ENCODE data around the gene RNF208. TPM values are rescaled to one million over a fixed set of nuclear protein-coding genes. Genes with fewer than 3 reads are reported as not detected.

RNF208 gene
- total and polyA plus RNA-seq, 2 donors (not counting 3 experiments of a cell fraction or from before 2014, with no cell fraction given), result 1.3 to 4.8 TPM

- FAIRE-seq, result no peak
- CTCF ChIA-PET, result no interaction called here
These were observed 30.2 kb downstream of the RNF208 start for GRCh38 chr9:137191691-137192447.

GRCh38 chr9:137191245-137191644 is 30.8 kb downstream of the RNF208 start:
- Histone ChIP-seq H3K4me1 (ENCODE audit: control insufficient read depth, extremely low read depth, insufficient read depth, low read length) (peaks cover 17% of the 10 kb centered on the region), H3K79me2 (ENCODE audit: control insufficient read depth, insufficient read depth, low read length) (peaks cover 31% of the 10 kb centered on the region), H3K36me3 (ENCODE audit: control insufficient read depth in 2 of 2, extremely low read depth in 1 of 2, insufficient read depth in 2 of 2, low read length in 2 of 2) (peaks cover 0 to 16% of the 10 kb centered on the region in 2 experiments), H3K9ac (replicated peaks; ENCODE audit: extremely low read depth, insufficient read depth, low read length) (no peak overlapping the region), H3K27ac (ENCODE audit: insufficient read depth, low read depth, low read length) (no peak overlapping the region), H3K9me1 (replicated peaks; ENCODE audit: control insufficient read depth, extremely low read depth, insufficient read depth, low read length) (no peaks in the 10 kb centered on the region), H3K27me3 (ENCODE audit: control insufficient read depth in 2 of 2, insufficient read depth in 2 of 2, low read length in 2 of 2) (no peaks in the 10 kb centered on the region), H3K9me3 (replicated peaks; ENCODE audit: control insufficient read depth, insufficient read depth, low read length) (no peaks in the 10 kb centered on the region), H3K4me2 (ENCODE audit: insufficient read depth, low read length) (no peak overlapping the region), H2AFZ (ENCODE audit: low read depth, low read length) (no peak overlapping the region), H4K20me1 (replicated peaks; ENCODE audit: control insufficient read depth, extremely low read depth, insufficient read depth, low read length) (no peaks in the 10 kb centered on the region), H3K4me3 (replicated peaks in 1 of 3; ENCODE audit: insufficient read depth in 1 of 3, low read depth in 1 of 3, low read length in 3 of 3) (no peak overlapping the region)
- intact Hi-C loops (cut with micrococcal nuclease) (no loop called here), dilution Hi-C loops (cut with MboI; ENCODE audit: extremely low pct_ligation_motif_present, low sequenced_read_pairs) (no loop called here)
- TF ChIP-seq FOS (IDR thresholded peaks at IDR 0.05; ENCODE audit: borderline replicate concordance, insufficient read depth, low read length) (no peak), POLR2A (IDR thresholded peaks at IDR 0.05; ENCODE audit: low read depth, low read length) (no peak), GATA2 (IDR thresholded peaks at IDR 0.05; ENCODE audit: insufficient read depth, insufficient read length, low read depth, low read length) (no peak), MYC (IDR thresholded peaks at IDR 0.05; ENCODE audit: low read depth, low read length) (no peak), EZH2 (IDR thresholded peaks at IDR 0.05; ENCODE audit: borderline replicate concordance, low read depth, low read length, severe bottlenecking) (no peak), CTCF (IDR thresholded peaks at IDR 0.05; ENCODE audit: extremely low read depth in 1 of 2, insufficient read depth in 1 of 2, low read depth in 1 of 2, low read length in 2 of 2) (no peak), MAX (IDR thresholded peaks at IDR 0.05; ENCODE audit: insufficient read depth, insufficient read length) (no peak), JUN (IDR thresholded peaks at IDR 0.05; ENCODE audit: borderline replicate concordance, insufficient read depth, insufficient read length, low read depth) (no peak), POLR2AphosphoS5 (IDR thresholded peaks at IDR 0.05; ENCODE audit: insufficient read depth, low read depth, low read length) (no peak)
- DNase-seq (ENCODE audit: low read depth, low spot score), result no peak
- no peak for FAIRE-seq
- POLR2A ChIA-PET, result no interaction called here
- CTCF ChIA-PET, result no interaction called here
- no TSS peak for BruUV-seq (replicated peaks)

More at GRCh38 chr9:137191691-137192447, 30.2 kb downstream of the RNF208 start:
- no peaks in the 10 kb centered on the region for H4K20me1 ChIP-seq (replicated peaks; ENCODE audit: control insufficient read depth, extremely low read depth, insufficient read depth, low read length)
- peaks cover 17% of the 10 kb centered on the region for H3K4me1 ChIP-seq (ENCODE audit: control insufficient read depth, extremely low read depth, insufficient read depth, low read length)
- peaks cover 0 to 14% of the 10 kb centered on the region in 2 experiments for H3K36me3 ChIP-seq (ENCODE audit: control insufficient read depth in 2 of 2, extremely low read depth in 1 of 2, insufficient read depth in 2 of 2, low read length in 2 of 2)
- no peak overlapping the region for H3K4me3 ChIP-seq (replicated peaks in 1 of 3; ENCODE audit: insufficient read depth in 1 of 3, low read depth in 1 of 3, low read length in 3 of 3)
- H2AFZ ChIP-seq (ENCODE audit: low read depth, low read length), result no peak overlapping the region
- H3K27ac ChIP-seq (ENCODE audit: insufficient read depth, low read depth, low read length), result no peak overlapping the region
- intact Hi-C loops (cut with micrococcal nuclease), result no loop called here
- no peaks in the 10 kb centered on the region for H3K27me3 ChIP-seq (ENCODE audit: control insufficient read depth in 2 of 2, insufficient read depth in 2 of 2, low read length in 2 of 2)
- H3K9me1 ChIP-seq (replicated peaks; ENCODE audit: control insufficient read depth, extremely low read depth, insufficient read depth, low read length), result no peaks in the 10 kb centered on the region
- POLR2A ChIA-PET, result no interaction called here
- H3K9ac ChIP-seq (replicated peaks; ENCODE audit: extremely low read depth, insufficient read depth, low read length), result no peak overlapping the region
- peaks cover 24% of the 10 kb centered on the region for H3K79me2 ChIP-seq (ENCODE audit: control insufficient read depth, insufficient read depth, low read length)
- TF ChIP-seq POLR2A (IDR thresholded peaks at IDR 0.05; ENCODE audit: low read depth, low read length), result no peak
- no peak for TF ChIP-seq GATA2 (IDR thresholded peaks at IDR 0.05; ENCODE audit: insufficient read depth, insufficient read length, low read depth, low read length)
- no peak for TF ChIP-seq MYC (IDR thresholded peaks at IDR 0.05; ENCODE audit: low read depth, low read length)
- no peak for TF ChIP-seq POLR2AphosphoS5 (IDR thresholded peaks at IDR 0.05; ENCODE audit: insufficient read depth, low read depth, low read length)
- TF ChIP-seq FOS (IDR thresholded peaks at IDR 0.05; ENCODE audit: borderline replicate concordance, insufficient read depth, low read length), result no peak
- no peak for TF ChIP-seq EZH2 (IDR thresholded peaks at IDR 0.05; ENCODE audit: borderline replicate concordance, low read depth, low read length, severe bottlenecking)
- no peak for TF ChIP-seq MAX (IDR thresholded peaks at IDR 0.05; ENCODE audit: insufficient read depth, insufficient read length)
- BruUV-seq (replicated peaks), result no TSS peak
- no peaks in the 10 kb centered on the region for H3K9me3 ChIP-seq (replicated peaks; ENCODE audit: control insufficient read depth, insufficient read depth, low read length)
- H3K4me2 ChIP-seq (ENCODE audit: insufficient read depth, low read length), result no peak overlapping the region
- dilution Hi-C loops (cut with MboI; ENCODE audit: extremely low pct_ligation_motif_present, low sequenced_read_pairs), result no loop called here
- no peak for DNase-seq (ENCODE audit: low read depth, low spot score)

Measured in endothelial cell of umbilical vein (primary cell).